Measurements from ENCODE around the gene TBC1D21. TPM values are rescaled to one million over a fixed set of nuclear protein-coding genes. Genes with fewer than 3 reads are reported as not detected.

The TBC1D21 gene
- polyA plus RNA-seq, 1 donor (not counting 4 experiments of a cell fraction or from before 2014, with no cell fraction given): not detected

- Histone ChIP-seq H3K27ac (ENCODE audit: control insufficient read depth, insufficient read depth, low read length) (no peak overlapping the region), H3K27me3 (ENCODE audit: control insufficient read depth, extremely low read depth, insufficient read depth, low read length) (peaks cover 15% of the 10 kb centered on the region), H3K4me1 (ENCODE audit: control insufficient read depth, extremely low read depth, insufficient read depth, low read length) (no peaks in the 10 kb centered on the region), H3K4me3 (ENCODE audit: control insufficient read depth in 2 of 3, extremely low read depth in 1 of 3, insufficient read depth in 2 of 3, low read depth in 1 of 3, low read length in 3 of 3) (no peak overlapping the region), H3K9me3 (ENCODE audit: control insufficient read depth, low read depth, low read length) (no peaks in the 10 kb centered on the region), H3K4me2 (ENCODE audit: control insufficient read depth, extremely low read depth, insufficient read depth, low read depth, low read length) (no peak overlapping the region), H3K9me1 (ENCODE audit: control insufficient read depth, extremely low read depth, insufficient read depth, low read length) (no peaks in the 10 kb centered on the region), H4K20me1 (ENCODE audit: control insufficient read depth, extremely low read depth, insufficient read depth, low read length) (no peaks in the 10 kb centered on the region), H2AFZ (ENCODE audit: control insufficient read depth, low read length) (no peak overlapping the region), H3K79me2 (ENCODE audit: control insufficient read depth, insufficient read depth, low read length) (no peaks in the 10 kb centered on the region), H3K9ac (ENCODE audit: control insufficient read depth, extremely low read depth, insufficient read depth, low read length) (no peak overlapping the region), H3K36me3 (ENCODE audit: control insufficient read depth in 2 of 2, extremely low read depth in 1 of 2, insufficient read depth in 2 of 2, low read length in 2 of 2) (no peaks in the 10 kb centered on the region)
- dilution Hi-C loops (cut with MboI; ENCODE audit: extremely low pct_ligation_motif_present, low sequenced_read_pairs): no loop called here
- DNase-seq (ENCODE audit: low read depth, low spot score) (no peak), FAIRE-seq (no peak)
- TF ChIP-seq CTCF (optimal IDR thresholded peaks at IDR 0.05 in 1 of 3, IDR thresholded peaks at IDR 0.05 in 1 of 3, conservative IDR thresholded peaks at IDR 0.05 in 1 of 3; ENCODE audit: extremely low read depth in 1 of 3, insufficient read depth in 2 of 3, low read length in 3 of 3) (no peak), EZH2 (IDR thresholded peaks at IDR 0.05; ENCODE audit: low read length) (no peak)
Measured at GRCh38 chr15:73907035-73907408, 33.7 kb downstream of the TBC1D21 start.

GRCh38 chr15:73908030-73908821 lies 34.9 kb downstream of the TBC1D21 start:
- Histone ChIP-seq H3K9me3 (ENCODE audit: control insufficient read depth, low read depth, low read length) (no peaks in the 10 kb centered on the region), H3K27me3 (ENCODE audit: control insufficient read depth, extremely low read depth, insufficient read depth, low read length) (peaks cover 15% of the 10 kb centered on the region), H3K79me2 (ENCODE audit: control insufficient read depth, insufficient read depth, low read length) (no peaks in the 10 kb centered on the region), H3K4me1 (ENCODE audit: control insufficient read depth, extremely low read depth, insufficient read depth, low read length) (no peaks in the 10 kb centered on the region), H3K4me2 (ENCODE audit: control insufficient read depth, extremely low read depth, insufficient read depth, low read depth, low read length) (no peak overlapping the region), H4K20me1 (ENCODE audit: control insufficient read depth, extremely low read depth, insufficient read depth, low read length) (no peaks in the 10 kb centered on the region), H3K4me3 (ENCODE audit: control insufficient read depth in 2 of 3, extremely low read depth in 1 of 3, insufficient read depth in 2 of 3, low read depth in 1 of 3, low read length in 3 of 3) (no peak overlapping the region), H3K27ac (ENCODE audit: control insufficient read depth, insufficient read depth, low read length) (no peak overlapping the region), H3K36me3 (ENCODE audit: control insufficient read depth in 2 of 2, extremely low read depth in 1 of 2, insufficient read depth in 2 of 2, low read length in 2 of 2) (no peaks in the 10 kb centered on the region), H2AFZ (ENCODE audit: control insufficient read depth, low read length) (no peak overlapping the region), H3K9me1 (ENCODE audit: control insufficient read depth, extremely low read depth, insufficient read depth, low read length) (no peaks in the 10 kb centered on the region), H3K9ac (ENCODE audit: control insufficient read depth, extremely low read depth, insufficient read depth, low read length) (no peak overlapping the region)
- no peak for FAIRE-seq
- peak; percentile 94 to 97 (median 97) for TF ChIP-seq CTCF (optimal IDR thresholded peaks at IDR 0.05 in 1 of 3, IDR thresholded peaks at IDR 0.05 in 1 of 3, conservative IDR thresholded peaks at IDR 0.05 in 1 of 3; ENCODE audit: extremely low read depth in 1 of 3, insufficient read depth in 2 of 3, low read length in 3 of 3)
- no peak for TF ChIP-seq EZH2 (IDR thresholded peaks at IDR 0.05; ENCODE audit: low read length)
- no peak for DNase-seq (ENCODE audit: low read depth, low spot score)
- dilution Hi-C loops (cut with MboI; ENCODE audit: extremely low pct_ligation_motif_present, low sequenced_read_pairs): no loop called here
